ENCODE results near the gene HIBADH. TPM values are rescaled to one million over a fixed set of nuclear protein-coding genes. Genes with fewer than 3 reads are reported as not detected.

HIBADH gene
- total and polyA plus RNA-seq, 9 of the 15 experiments (the other 6 are each of a cell fraction or from before 2014, with no cell fraction given): 10.7 to 67.8 (median 36.9) TPM

DNA sequence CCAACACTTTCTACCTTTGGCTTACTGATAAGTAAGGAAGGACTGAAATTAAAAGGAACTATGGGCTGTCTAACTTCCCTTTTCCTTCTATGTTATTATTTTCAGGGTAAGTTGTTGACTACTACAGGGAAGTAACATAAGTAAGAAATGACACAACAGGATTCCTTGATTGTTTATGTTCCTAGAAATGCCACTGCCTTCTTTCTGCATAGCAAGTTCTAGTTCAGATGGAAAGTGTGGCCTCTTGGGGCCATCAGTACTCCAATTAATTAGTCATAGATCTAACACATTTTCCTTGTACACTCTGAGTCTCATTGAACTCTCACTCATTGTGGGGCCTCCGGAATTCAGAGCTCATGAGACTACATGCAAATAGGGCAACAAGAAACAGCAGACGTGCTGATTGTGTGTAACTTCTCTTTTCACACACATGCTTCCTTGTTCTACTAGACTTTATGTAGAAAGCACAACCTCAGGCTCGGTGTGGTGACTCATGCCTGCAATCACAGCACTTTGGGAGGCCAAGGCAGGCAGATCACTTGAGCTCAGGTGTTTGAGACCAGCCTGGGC lies 35.3 kb upstream of the HIBADH start (continued):
- no peak for TF ChIP-seq ZNF3 (CRISPR knock-in tag; IDR thresholded peaks at IDR 0.05)
- no peak for TF ChIP-seq ZNF175 (CRISPR knock-in tag; IDR thresholded peaks at IDR 0.05; ENCODE audit: low read depth)
- no peak for TF ChIP-seq MYNN (IDR thresholded peaks at IDR 0.05)
- TF ChIP-seq MYNN (CRISPR knock-in tag; IDR thresholded peaks at IDR 0.05): no peak
- no peak for TF ChIP-seq ZNF12 (CRISPR knock-in tag; IDR thresholded peaks at IDR 0.05)
- TF ChIP-seq TCF3 (CRISPR knock-in tag; IDR thresholded peaks at IDR 0.05): no peak
- no peak for TF ChIP-seq ZNF589 (CRISPR knock-in tag; IDR thresholded peaks at IDR 0.05; ENCODE audit: low read depth)
- TF ChIP-seq, protein P1, sequence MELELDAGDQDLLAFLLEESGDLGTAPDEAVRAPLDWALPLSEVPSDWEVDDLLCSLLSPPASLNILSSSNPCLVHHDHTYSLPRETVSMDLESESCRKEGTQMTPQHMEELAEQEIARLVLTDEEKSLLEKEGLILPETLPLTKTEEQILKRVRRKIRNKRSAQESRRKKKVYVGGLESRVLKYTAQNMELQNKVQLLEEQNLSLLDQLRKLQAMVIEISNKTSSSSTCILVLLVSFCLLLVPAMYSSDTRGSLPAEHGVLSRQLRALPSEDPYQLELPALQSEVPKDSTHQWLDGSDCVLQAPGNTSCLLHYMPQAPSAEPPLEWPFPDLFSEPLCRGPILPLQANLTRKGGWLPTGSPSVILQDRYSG (tag; conservative IDR thresholded peaks at IDR 0.05; ENCODE audit: low read depth): no peak
- no peak for TF ChIP-seq HES1 (IDR thresholded peaks at IDR 0.05; ENCODE audit: low read depth)
- TF ChIP-seq ZNF707 (CRISPR knock-in tag; conservative IDR thresholded peaks at IDR 0.05): no peak
- TF ChIP-seq, protein P2, sequence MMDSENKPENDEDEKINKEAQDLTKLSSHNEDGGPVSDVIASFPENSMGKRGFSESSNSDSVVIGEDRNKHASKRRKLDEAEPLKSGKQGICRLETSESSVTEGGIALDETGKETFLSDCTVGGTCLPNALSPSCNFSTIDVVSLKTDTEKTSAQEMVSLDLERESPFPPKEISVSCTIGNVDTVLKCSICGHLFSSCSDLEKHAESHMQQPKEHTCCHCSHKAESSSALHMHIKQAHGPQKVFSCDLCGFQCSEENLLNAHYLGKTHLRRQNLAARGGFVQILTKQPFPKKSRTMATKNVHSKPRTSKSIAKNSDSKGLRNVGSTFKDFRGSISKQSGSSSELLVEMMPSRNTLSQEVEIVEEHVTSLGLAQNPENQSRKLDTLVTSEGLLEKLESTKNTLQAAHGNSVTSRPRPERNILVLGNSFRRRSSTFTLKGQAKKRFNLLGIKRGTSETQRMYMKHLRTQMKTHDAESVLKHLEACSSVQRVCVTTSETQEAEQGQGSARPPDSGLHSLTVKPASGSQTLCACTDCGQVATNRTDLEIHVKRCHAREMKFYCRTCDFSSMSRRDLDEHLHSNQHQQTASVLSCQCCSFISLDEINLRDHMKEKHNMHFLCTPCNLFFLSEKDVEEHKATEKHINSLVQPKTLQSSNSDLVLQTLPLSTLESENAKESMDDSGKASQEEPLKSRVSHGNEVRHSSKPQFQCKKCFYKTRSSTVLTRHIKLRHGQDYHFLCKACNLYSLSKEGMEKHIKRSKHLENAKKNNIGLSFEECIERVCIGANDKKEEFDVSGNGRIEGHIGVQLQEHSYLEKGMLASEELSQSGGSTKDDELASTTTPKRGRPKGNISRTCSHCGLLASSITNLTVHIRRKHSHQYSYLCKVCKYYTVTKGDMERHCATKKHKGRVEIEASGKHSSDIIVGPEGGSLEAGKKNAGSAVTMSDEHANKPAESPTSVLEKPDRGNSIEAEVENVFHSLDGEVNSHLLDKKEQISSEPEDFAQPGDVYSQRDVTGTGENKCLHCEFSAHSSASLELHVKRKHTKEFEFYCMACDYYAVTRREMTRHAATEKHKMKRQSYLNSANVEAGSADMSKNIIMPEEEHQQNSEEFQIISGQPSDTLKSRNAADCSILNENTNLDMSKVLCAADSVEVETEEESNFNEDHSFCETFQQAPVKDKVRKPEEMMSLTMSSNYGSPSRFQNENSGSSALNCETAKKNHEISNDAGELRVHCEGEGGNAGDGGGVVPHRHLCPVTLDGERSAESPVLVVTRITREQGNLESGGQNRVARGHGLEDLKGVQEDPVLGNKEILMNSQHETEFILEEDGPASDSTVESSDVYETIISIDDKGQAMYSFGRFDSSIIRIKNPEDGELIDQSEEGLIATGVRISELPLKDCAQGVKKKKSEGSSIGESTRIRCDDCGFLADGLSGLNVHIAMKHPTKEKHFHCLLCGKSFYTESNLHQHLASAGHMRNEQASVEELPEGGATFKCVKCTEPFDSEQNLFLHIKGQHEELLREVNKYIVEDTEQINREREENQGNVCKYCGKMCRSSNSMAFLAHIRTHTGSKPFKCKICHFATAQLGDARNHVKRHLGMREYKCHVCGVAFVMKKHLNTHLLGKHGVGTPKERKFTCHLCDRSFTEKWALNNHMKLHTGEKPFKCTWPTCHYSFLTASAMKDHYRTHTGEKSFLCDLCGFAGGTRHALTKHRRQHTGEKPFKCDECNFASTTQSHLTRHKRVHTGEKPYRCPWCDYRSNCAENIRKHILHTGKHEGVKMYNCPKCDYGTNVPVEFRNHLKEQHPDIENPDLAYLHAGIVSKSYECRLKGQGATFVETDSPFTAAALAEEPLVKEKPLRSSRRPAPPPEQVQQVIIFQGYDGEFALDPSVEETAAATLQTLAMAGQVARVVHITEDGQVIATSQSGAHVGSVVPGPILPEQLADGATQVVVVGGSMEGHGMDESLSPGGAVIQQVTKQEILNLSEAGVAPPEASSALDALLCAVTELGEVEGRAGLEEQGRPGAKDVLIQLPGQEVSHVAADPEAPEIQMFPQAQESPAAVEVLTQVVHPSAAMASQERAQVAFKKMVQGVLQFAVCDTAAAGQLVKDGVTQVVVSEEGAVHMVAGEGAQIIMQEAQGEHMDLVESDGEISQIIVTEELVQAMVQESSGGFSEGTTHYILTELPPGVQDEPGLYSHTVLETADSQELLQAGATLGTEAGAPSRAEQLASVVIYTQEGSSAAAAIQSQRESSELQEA (IDR thresholded peaks at IDR 0.05; ENCODE audit: low read depth): no peak
- no peak for TF ChIP-seq POLR2G (IDR thresholded peaks at IDR 0.05; ENCODE audit: low read depth, low read length)
- TF ChIP-seq DEAF1 (CRISPR knock-in tag; IDR thresholded peaks at IDR 0.05): no peak
- TF ChIP-seq MLLT1 (IDR thresholded peaks at IDR 0.05): no peak
- 0 out of 2 replicates have a peak, but pooled peaks have one; percentile 22 for TF ChIP-seq SMARCE1 (IDR thresholded peaks at IDR 0.05)
